Activated effector memory CD4-positive, alpha-beta T cell treated with anti-CD3 and anti-CD28 coated beads, Interleukin-2, amount 50 U/mL, for 16 hours (primary cell): ENCODE measurements around the gene SHLD1.
"Not testable (repeated sequence)": the region's sequence is repeated elsewhere in the genome, so short reads cannot be mapped to it uniquely, and the experiment has no call there.

Experiments
- DNase-seq: peaks from one replicate; pipeline ENCODE4 v3.0.0-alpha.2; 2020

The SHLD1 gene, protein sequence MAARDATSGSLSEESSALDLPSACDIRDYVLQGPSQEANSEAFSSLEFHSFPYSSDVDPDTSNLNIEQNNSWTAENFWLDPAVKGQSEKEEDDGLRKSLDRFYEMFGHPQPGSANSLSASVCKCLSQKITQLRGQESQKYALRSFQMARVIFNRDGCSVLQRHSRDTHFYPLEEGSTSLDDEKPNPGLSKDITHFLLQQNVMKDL

DNA sequence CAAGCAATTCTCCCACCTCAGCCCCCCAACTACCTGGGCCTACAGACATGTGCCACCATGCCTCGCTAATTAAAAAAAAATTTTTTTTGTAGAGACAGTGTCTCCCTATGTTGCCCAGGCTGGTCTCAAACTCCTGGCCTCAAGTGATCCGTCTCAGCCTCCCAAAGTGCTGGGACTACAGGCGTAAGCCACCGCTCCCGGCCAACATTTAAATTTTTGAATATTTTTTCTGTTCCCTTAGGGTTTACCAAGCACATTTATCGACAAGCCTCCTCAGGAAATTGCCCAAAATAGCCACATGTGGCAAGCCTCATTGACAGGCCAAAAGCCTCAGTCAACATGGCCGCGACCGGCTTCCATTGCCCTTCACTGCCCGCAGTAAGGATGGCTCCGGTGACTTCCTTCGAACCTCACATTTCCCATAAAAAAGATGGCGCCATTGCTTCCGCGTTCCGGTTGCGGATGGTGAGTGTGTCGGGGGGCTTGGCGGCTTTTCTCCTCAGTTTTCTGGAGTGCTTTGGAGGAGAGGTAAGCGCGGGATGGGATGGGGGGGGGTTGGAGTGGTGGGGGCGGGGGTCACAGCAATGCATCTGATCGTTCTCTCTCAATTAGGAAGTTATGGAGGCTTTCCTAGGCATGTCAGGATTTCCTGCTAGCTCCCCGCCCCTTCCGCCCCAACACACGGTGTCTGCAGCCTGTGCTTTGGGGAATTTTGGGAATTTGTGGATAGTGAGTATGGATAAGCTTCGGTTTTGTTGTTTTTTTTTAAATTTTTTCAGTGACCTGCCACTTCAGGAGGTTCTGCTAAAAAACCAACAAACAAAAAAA lies at the start of gene SHLD1:
Gene SHLD1, plus strand, starts transcription at position 450 of the 828 bp plus-strand sequence. CDS start 22,465 bp downstream, outside the sequence.
- peak; percentile 92 for DNase-seq

DNA sequence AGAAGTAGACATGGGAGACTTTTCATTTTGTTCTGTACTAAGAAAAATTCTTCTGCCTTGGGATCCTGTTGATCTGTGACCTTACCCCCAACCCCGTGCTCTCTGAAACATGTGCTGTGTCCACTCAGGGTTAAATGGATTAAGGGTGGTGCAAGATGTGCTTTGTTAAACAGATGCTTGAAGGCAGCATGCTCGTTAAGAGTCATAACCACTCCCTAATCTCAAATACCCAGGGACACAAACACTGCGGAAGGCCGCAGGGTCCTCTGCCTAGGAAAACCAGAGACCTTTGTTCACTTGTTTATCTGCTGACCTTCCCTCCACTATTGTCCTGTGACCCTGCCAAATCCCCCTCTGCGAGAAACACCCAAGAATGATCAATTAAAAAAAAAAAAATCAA lies 47.9 kb upstream of the SHLD1 start:
- not testable (repeated sequence) for DNase-seq

DNA sequence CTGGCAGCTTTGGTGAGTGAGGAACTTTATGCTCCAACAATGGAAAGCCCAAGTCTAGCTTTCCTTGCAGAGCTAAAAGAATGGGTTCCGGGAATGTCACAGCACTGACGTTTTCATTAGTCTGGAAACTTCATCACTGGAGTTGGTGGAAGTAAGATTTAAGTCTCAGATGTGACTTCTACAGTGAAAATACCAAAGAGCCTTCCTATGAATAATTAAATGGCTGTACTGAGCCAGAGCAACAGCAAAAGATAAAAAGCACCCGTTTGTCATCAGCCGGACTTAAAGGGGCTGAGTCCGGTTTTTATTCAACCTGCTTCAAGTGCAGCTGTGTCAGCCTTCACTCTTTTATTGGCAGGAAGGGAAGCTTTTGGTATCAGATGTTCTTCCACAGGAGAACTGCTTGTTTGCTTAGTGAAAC lies 46.5 kb upstream of the SHLD1 start:
- no peak for DNase-seq

DNA sequence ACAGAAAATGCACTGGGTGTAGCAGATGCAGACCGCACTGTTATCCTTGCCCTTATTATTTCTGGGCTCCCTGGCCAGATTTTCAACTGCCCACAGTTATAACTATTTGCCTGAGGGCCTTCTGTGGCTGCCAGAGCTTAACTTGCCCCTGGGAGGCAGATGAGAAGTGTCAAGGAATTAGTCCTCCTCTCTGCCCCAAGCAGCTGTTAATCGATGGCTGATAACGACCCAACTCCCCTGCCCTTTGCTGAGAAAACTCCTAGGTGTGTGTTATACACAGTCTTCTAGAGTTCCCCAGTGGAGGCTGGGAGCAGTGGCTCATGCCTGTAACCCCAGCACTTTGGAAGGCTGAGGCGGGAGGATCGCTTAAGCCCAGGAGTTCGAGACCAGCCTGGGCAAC lies 44.4 kb upstream of the SHLD1 start:
- no peak for DNase-seq

DNA sequence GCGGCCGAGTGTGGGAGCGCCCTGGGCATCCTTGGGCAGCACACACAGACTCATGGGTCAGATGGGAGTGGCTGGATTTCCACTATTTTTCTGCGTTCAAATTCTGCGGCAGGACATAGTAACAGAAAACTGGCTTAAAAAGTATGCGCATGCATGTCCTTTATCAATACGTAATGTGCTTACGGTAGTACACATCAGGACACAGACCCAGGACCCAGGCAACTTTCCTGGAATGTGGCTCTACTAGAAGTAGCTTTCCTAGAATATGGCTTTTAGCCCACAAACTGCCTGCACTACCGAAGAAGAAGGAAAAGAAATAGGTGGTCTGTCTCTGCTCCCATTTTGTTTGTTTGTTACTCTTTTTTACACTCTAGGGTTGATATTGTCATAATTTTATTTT lies 43.4 kb upstream of the SHLD1 start:
- no peak for DNase-seq

DNA sequence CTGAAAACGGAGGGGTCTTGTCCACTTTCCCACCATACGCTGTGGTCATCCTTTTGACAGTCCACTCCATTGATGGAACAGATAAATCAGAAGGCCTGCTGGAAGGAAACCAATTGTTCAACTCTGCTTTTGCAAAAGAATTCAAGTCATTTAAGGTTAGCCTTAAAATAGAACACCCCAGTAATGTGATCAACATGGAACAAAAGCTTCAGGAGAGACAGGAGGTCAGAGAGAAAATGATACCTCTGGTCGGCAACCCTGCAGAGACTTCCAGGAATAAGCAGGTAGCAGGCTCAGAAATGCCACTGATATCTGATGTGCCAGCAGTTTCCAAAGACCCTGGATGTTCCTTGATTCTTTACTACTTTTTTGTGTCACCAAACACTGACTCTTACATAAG lies 39.6 kb upstream of the SHLD1 start:
- no peak for DNase-seq

DNA sequence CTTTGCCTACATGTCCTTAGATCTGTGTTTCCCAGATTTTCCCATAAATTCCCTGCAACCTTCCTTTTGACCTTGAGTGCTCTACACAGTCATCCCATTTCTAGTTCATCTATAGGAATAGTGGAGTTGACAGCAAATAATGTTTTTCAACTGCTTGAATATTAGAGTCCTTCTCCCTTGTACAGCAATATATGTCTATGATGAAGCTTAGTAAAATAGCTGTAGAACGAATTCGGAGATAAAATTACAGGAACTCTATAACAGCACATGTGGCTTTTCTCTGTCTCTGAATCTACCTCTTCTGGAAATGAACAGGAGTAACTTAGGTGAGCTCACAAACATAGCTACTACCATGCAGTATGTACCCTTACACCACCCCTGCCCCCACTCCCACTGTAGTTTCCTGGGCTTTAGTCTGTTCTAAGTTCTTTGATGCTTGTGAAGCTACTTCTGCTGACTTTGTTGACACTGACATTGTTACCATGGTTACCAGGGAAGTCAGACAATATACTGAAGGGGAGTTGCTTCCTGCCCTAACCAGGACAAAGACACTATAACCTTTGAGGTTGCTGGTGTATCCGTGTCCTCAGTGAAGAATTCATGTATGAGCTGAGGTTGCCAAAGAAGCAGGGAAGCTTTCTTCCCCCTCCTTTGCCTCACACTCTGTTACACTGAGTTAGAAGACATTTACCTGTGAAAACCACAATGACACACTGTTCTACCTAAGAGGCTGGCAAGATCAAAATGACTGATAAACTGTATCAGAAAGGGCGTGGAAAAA lies 35.8 kb upstream of the SHLD1 start:
- peak; percentile 87 for DNase-seq

DNA sequence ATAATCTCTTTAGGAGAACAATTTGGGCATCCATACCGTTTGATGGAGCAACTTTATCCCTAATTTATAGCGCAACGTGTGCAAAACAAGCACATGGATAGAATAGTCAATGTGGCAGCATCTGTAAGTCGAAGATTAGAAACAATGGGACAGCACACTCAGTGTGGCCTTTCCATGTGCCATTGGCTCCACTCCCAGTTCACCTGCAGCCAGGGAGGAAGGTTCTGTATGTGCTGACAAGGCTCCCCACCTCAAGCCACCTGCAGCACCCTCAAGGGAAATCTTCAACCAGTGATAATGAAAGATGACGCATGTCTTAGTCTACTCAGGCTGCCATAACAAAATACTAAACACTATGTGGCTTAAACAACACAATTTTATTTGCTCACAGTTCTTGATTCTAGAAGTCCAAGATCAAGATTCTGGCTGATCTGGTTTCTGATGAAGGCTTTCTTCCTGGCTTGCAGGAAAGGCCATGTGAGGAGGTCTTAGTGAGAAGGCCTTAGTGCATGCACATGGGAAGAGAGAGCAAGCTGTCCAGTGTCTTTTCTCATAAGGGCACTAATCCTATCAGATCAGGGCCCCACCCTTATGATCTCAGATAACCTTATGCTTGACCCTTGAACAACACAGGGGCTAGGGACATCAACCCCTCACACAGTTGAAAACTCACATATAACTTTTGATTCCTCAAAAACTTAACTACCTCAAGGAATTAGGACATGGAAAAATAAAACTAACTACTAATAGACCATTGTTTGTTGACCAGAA lies 34.9 kb upstream of the SHLD1 start:
- DNase-seq = peak; percentile 66

DNA sequence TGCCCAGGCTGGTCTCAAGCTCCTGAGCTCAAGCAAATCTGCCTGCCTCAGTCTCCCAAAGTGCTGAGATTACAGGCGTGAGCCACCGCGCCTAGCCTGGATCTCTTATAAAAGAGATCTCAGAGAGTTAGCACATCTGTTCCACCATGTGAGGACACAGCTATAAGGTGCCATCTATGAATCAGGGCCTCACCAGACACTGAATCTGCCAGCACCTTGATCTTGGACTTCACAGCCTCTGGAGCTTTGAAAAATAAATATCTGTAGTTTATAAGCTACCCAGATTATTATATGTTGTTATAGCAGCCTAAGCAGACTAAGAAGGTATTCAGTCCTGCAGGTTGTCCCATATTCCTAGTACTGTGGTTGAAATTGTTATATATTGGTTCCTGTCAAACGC lies 33.2 kb upstream of the SHLD1 start:
- DNase-seq = no peak

DNA sequence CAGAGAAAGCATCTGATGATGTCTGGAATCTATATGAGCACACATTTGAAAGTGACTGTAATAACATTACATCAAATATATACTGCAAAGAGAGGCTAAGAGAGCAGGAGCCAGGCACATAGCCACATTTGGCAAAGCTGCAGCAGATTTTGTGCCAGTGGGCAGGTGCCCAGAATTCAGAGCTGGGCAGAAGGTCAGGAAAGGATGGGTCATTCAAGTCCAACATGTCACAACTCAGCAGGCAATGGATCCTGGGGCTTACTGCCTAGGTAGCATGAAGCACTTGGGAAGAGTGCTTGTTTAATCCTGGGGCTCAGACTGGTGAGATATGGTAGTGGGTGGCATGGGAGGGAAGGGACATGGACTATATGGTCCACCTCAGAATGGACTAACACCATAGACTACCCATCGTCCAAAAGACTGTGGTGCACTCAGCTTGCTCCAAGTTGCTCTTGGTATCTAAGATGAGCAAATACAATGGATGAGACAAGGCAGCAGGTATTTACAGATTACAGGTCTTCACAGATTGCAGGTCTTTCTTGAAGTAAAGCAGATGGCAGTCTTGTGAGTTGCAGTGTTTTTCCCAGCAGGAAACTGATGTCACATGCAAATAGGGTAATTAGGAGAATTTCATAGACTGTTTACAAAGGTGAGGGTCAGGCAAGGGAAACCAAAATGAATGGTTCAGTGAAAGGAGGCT lies 31.2 kb upstream of the SHLD1 start:
- no peak for DNase-seq

DNA sequence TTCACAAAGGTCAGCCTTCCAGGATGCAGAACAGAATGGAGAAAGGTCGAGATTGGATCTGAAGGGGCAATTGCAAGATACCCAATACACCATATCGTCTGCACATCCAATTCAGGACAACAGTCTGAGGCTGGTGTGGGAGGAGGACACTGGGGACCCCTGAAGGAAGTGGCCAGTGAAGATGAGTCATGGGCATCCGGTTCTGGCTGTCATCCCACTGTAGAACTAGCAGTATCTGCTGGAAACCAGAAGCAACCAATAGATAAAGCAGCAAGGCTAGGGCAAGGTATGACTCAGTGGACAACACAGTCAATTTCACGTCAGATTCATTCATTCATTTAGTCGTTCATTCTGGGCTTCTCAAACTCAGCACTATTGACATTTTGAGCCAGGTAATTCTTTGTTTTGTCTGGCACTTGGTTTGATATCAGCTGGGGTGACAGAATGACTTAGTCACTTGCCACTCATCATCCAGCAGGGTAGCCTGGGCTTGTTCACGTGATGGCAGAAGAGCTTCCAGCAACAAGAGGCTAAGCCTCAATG lies 30.3 kb upstream of the SHLD1 start:
- DNase-seq = no peak

DNA sequence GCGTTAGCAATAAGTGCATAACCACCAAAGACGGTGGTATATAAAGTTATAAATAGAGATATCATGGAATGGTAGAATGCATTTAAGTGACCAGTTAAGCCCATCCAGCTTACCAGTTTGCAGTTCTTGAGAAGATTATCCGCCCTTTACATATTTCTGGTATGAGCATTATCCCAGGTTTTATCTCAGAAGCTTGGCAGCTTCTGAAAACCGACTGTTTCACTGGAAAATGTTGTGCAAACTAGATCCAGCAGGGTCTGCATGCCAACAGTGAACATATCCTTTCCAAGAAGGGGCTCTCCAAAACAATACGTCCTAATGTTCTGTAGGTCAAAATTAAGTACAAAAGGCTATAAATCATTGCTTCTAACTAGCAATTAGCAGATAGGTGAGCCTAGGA lies 29.5 kb upstream of the SHLD1 start:
- DNase-seq = no peak

DNA sequence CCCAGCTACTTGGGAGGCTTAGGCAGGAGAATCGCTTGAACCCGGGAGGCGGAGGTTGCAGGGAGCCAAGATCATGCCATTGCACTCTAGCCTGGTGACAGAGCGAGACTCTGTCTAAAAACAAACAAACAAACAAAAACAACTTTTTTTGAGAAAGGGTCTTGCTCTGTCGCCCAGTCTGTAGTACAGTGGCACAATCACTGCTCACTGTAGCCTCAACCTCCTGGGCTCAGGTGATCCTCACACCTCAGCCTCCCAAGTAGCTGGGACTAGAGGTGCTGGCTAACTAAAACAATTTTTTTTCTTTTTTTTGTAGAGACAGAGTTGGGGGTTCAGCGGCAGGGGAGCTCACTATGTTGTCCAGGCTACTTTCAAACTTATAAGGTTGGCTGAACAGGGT lies 28.8 kb upstream of the SHLD1 start:
- not testable (repeated sequence) for DNase-seq

DNA sequence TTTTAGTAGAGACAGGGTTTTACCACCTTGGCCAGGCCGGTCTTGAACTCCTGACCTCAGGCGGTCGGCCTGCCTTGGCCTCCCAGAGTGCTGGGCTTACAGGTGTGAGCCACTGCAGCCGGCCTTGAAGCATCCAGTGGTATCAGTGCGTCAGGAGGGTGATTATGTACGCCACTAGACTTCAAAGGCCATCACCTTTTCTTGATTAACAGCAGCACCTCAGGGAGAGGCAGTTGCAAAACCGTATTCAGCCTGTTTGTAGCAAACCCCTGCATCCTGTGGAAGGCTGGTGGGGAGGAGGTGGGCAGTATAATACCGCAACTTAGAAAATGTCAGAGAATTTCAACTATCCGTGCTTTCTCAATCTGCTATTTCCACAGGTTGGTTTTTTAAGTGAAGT lies 27.3 kb upstream of the SHLD1 start:
- no peak for DNase-seq

DNA sequence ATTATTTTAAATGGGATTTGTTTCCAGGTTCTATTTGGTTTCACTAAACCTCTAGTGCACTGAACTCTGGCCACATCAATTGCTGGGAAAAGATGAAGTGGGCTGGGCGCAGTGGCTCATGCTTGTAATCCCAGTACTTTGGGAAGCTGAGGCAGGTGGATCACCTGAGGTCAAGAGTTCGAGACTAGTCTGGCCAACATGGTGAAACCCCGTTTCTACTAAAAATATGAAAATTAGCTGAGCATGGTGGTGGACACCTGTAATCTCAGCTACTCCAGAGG lies 25.1 kb upstream of the SHLD1 start:
- not testable (repeated sequence) for DNase-seq

DNA sequence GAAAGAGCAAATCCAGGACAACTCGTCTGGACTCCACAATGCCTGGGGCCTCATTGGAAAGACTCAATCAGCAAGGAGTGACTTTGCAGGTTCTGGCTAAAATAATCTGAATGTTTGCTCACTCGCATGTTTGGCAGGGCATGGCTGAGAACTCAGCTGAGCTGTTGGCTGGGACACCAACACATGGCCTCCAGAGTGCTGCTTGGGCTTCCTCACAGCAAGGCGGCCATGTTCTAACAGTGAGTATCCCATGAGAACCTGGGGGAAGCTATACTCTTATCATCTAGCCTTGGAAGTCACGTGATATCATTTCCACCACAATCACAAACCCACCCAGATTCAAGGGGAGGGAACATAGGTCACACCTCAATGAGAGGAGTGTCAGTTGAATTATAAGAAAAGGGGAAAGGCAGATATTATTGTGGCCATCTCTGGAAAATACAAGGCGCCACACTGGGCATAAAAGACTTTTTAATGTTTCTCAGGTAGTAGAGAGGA lies 23.1 kb upstream of the SHLD1 start:
- DNase-seq = no peak

DNA sequence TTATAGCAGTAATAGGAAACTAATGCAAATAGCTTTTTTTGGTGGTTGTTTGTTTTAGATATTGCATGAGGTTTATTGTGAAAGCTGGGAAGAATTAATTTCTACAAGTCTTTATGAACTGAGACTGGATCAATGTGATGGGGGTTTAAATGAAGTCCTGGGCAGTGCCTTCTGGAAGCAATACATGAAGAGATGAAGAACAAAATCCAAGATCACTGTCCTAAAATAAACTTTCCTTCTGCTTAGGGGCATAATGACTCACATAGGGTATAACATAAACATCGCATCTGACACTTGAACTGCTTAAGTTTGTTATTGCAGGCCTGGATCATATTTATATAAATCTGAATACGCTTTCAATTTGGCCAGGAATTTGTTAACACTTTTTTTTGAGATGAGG lies 20.9 kb upstream of the SHLD1 start:
- no peak for DNase-seq

DNA sequence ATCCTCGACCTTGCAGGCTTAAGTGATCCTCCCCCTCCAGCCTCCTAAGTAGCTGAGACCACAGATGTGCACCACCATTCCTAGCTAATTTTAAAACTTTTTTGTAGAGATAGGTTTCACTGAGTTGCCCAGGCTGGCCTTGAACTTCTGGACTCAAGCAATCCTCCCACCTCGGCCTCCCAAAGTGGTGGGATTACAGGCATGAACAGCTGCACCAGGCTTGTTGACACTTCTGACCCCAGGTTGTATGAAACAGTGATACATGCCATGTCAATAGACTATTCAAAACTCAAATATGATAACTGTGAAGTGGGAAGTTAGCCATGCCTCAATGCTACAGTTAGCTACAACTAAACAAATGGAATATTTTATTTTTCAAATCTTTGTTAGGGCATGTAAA lies 20.1 kb upstream of the SHLD1 start:
- DNase-seq = no peak

DNA sequence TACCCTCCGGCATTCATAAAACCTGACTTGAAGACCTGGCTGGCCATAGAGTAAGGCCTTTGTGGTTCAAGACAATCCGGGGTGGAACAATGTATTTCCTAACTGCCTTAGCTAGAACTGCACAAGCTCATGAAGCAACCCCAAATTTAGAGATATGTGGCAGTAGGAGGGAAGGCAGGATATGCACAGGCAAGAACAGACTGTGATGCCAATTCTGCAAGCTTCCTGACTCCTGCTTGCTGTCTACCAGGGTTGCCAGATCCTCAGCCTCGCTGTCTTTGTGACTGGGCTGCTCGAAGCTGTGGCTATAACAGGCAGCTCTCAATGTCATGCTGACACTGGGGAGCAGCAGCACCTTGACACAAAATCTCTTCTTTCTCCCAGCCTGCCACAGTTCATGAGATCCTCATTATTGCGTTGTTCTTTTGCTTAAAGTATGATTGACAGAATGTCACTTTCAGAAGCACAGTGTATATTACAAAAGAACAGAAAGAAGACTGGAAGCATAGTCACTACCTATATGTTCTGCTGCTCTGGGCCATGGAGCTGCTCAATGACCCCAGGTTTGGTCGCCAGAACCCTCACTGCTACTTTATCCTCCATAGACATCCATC lies 18.3 kb upstream of the SHLD1 start:
- DNase-seq = no peak

DNA sequence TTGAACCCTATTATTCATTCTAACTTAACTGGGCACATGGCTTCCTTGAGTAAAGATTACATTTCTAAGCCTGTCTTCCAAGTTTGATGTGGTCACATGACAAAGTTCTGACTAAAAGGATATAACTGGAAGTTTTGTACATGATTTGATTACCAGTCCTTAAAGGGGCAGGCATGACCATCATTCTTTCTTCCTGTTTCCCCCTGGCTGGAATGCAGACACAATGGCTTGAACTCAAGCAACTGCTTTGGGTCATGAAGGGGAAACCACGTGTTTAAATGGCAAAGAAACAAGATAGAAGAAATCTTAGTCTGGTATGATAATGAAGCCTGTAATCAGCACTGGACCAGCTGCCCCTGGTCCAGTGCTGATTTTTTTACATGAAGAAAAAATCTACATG lies 15.6 kb upstream of the SHLD1 start:
- DNase-seq = no peak

DNA sequence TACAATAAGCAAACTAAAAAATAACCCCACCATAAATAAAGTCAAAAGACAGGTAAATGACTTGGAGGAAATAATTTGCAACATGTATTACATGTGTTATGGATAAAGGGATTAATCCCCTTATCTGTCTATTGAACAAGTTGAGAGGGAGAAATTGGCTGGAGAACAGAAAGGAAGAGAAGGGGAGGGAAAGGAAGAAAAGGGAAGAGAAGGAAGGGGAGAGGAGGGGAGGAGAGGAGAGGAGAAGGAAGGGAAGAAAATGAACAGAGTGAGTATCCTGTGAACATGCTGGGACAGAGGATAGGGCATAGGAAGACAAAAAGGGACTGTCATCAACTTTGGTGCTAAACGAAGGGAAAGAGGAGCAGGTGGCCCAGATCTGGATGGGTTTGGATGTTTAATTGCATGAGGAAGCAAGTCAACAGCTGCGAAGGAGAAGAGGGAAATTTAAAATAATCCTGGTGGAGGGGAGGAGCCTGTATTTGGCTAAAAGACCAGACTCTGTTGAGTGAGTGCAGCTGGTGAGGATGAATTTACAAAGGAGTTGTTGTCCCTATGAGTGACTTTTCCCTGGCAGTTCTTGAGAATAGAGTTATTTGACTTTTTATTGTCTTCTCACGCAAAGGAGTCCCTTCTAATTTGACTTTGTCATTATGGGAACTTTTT lies 14.2 kb upstream of the SHLD1 start:
- no peak for DNase-seq
